ENCODE data around the gene CAPN2.

DNA sequence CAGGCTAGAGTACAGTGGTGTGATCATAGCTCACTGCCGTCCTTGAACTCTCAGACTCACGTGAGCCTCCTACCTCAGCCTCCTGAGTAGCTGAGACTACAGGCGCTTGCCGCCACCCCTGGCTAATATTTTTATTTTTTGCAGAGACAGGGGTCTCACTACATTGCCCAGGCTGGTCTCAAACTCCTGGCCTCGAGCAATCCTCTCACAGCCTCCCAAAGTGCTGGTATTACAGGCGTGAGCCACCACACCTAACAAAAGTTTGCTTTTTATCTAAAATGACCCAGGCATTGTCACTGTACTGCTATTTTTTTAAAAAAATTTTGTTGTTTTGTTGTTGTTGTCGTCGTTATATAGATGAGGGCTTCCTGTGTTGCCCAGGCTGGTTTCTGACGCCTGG is 46.4 kb downstream of the CAPN2 start:
- TF ChIP-seq POLR2A (IDR thresholded peaks at IDR 0.05): no peak
- TF ChIP-seq EP300 (IDR thresholded peaks at IDR 0.05): no peak
